Breast epithelium (tissue), 4 donors: ENCODE data around the gene PHTF2. TPM values are rescaled to one million over a fixed set of nuclear protein-coding genes. Genes with fewer than 3 reads are reported as not detected.

ENCODE experiments used
- DNase-seq, 2 donors: peaks; one replicate each; pipeline ENCODE4 v3.0.0-alpha.2; 2019; ENCODE audit warnings: low spot score in 2 of 2
- H3K27ac ChIP-seq, 2 donors: fragments of 200-600 bp; sonication (generic) in 1 of 2; one replicate each; pipeline ENCODE4 v1.5.1; 2016 to 2019; ENCODE audit warnings: mild to moderate bottlenecking in 1 of 2
- H3K27me3 ChIP-seq, 2 donors: fragments of 200-600 bp; sonication (generic) in 1 of 2; one replicate each; pipeline versions ENCODE4 v1.5.1 to v1.6.0; 2017 to 2019; ENCODE audit warnings: control low read depth in 1 of 2, mild to moderate bottlenecking in 1 of 2
- H3K36me3 ChIP-seq: fragments of 200-600 bp; one replicate; pipeline ENCODE4 v1.5.1; 2019
- H3K4me1 ChIP-seq, 2 donors: fragments of 200-600 bp; sonication (generic); one replicate each; pipeline ENCODE4 v1.5.1; 2016 to 2019; ENCODE audit warnings: control low read depth in 1 of 2
- H3K4me3 ChIP-seq, 3 donors: fragments of 200-600 bp; sonication (generic); 1 replicate in 2 of 3; 2 replicates in 1 of 3; pipeline ENCODE4 v1.5.1; 2016 to 2019; ENCODE audit warnings: mild to moderate bottlenecking in 3 of 3, moderate library complexity in 2 of 3
- H3K9me3 ChIP-seq, 2 donors: fragments of 200-600 bp; sonication (generic) in 1 of 2; one replicate each; pipeline ENCODE4 v1.5.1; 2016 to 2019; ENCODE audit warnings: control low read depth in 1 of 2
- CTCF ChIP-seq, 3 donors: fragments of 450-650 bp; IDR thresholded peaks; one replicate each; pipeline ENCODE4 v1.5.1; 2016 to 2017; ENCODE audit warnings: antibody characterized with exemption in 3 of 3, mild to moderate bottlenecking in 3 of 3, moderate library complexity in 3 of 3
- POLR2A ChIP-seq: fragments of 450-650 bp; IDR thresholded peaks from one replicate; pipeline ENCODE4 v1.6.1; 2016; ENCODE audit warnings: antibody characterized with exemption, mild to moderate bottlenecking, moderate library complexity
- POLR2AphosphoS5 ChIP-seq, 3 donors: sonication (generic); formaldehyde crosslinking; IDR thresholded peaks; one replicate each; pipeline ENCODE4 v1.6.1; 2017; ENCODE audit warnings: antibody characterized with exemption in 3 of 3
- intact Hi-C: fragments of 100-400 bp; cut with DNase I; formaldehyde crosslinking; loops from one replicate; pipeline ENCODE4 v1.15.1; 2023; ENCODE audit warnings: low total_unique reads
- total RNA-seq, 3 donors: library from RNA; depleted of rRNA; stranded (reverse); fragments of >200 nt; gene quantifications; one replicate each; pipeline ENCODE4 v1.1.0, GENCODE V29; 2016

The PHTF2 gene
- total RNA-seq, 3 donors from 2014 or later, result 17.0 to 23.5 (median 19.2) TPM

- intact Hi-C loops, result loop anchor here (2.0 kb wide), 1 partner anchor 23 kb away; no protein-coding TSS in a partner anchor
- no peaks in the 10 kb centered on the region for H3K36me3 ChIP-seq
- TF ChIP-seq POLR2A (no peak), CTCF (IDR thresholded peaks at IDR 0.05) (no peak), POLR2AphosphoS5 (IDR thresholded peaks at IDR 0.05) (no peak)
- no peak overlapping the region for H3K27ac ChIP-seq
- no peaks in the 10 kb centered on the region for H3K9me3 ChIP-seq
- DNase-seq, result no peak
- no peaks in the 10 kb centered on the region for H3K4me1 ChIP-seq
- H3K4me3 ChIP-seq, result no peak overlapping the region
- H3K27me3 ChIP-seq, result no peaks in the 10 kb centered on the region
These were observed 115.5 kb downstream of the PHTF2 start for GRCh38 chr7:77913977-77914607.

GRCh38 chr7:77917500-77918262 is 119.1 kb downstream of the PHTF2 start:
- intact Hi-C loops, result no loop called here

GRCh38 chr7:77918676-77919075 is 120.1 kb downstream of the PHTF2 start:
- H3K4me3 ChIP-seq, result no peak overlapping the region
- TF ChIP-seq CTCF (IDR thresholded peaks at IDR 0.05) (no peak), POLR2A (no peak), POLR2AphosphoS5 (IDR thresholded peaks at IDR 0.05) (no peak)
- no peaks in the 10 kb centered on the region for H3K9me3 ChIP-seq
- H3K27me3 ChIP-seq, result no peaks in the 10 kb centered on the region
- H3K36me3 ChIP-seq, result no peaks in the 10 kb centered on the region
- intact Hi-C loops, result no loop called here
- no peaks in the 10 kb centered on the region for H3K4me1 ChIP-seq
- no peak for DNase-seq
- H3K27ac ChIP-seq, result no peak overlapping the region

More at GRCh38 chr7:77917500-77918262, 119.1 kb downstream of the PHTF2 start:
- no peak for DNase-seq
- H3K27ac ChIP-seq, result no peak overlapping the region
- H3K36me3 ChIP-seq, result no peaks in the 10 kb centered on the region
- H3K27me3 ChIP-seq, result no peaks in the 10 kb centered on the region
- H3K9me3 ChIP-seq, result no peaks in the 10 kb centered on the region
- no peak overlapping the region for H3K4me3 ChIP-seq
- no peak for TF ChIP-seq POLR2AphosphoS5 (IDR thresholded peaks at IDR 0.05)
- no peaks in the 10 kb centered on the region for H3K4me1 ChIP-seq

GRCh38 chr7:77923419-77923818 is 124.8 kb downstream of the PHTF2 start:
- Histone ChIP-seq H3K4me3 (no peak overlapping the region), H3K27me3 (no peaks in the 10 kb centered on the region), H3K27ac (no peak overlapping the region), H3K36me3 (no peaks in the 10 kb centered on the region), H3K9me3 (no peaks in the 10 kb centered on the region), H3K4me1 (no peaks in the 10 kb centered on the region)
- DNase-seq, result no peak
- intact Hi-C loops, result no loop called here
- TF ChIP-seq POLR2A (no peak), CTCF (IDR thresholded peaks at IDR 0.05) (no peak), POLR2AphosphoS5 (IDR thresholded peaks at IDR 0.05) (no peak)

- intact Hi-C loops, result no loop called here
- no peak overlapping the region for H3K4me3 ChIP-seq
- no peaks in the 10 kb centered on the region for H3K9me3 ChIP-seq
- no peaks in the 10 kb centered on the region for H3K4me1 ChIP-seq
- TF ChIP-seq POLR2AphosphoS5 (IDR thresholded peaks at IDR 0.05) (no peak), POLR2A (no peak), CTCF (IDR thresholded peaks at IDR 0.05) (no peak)
- H3K27ac ChIP-seq, result no peak overlapping the region
- no peaks in the 10 kb centered on the region for H3K27me3 ChIP-seq
- DNase-seq, result no peak
- H3K36me3 ChIP-seq, result no peaks in the 10 kb centered on the region
These were observed 131.9 kb downstream of the PHTF2 start for GRCh38 chr7:77930496-77930895.
